Measurements from ENCODE around the gene ERMAP. TPM values are rescaled to one million over a fixed set of nuclear protein-coding genes. Genes with fewer than 3 reads are reported as not detected.
"Not testable (repeated sequence)": the region's sequence is repeated elsewhere in the genome, so short reads cannot be mapped to it uniquely, and the experiment has no call there.

Gene ERMAP
- total RNA-seq, 1 donor from 2014 or later: 9.7 TPM

GRCh38 chr1:42807056-42807668 is 9.8 kb upstream of the ERMAP start:
- DNase-seq: no peak

GRCh38 chr1:42814815-42815214 is 2.1 kb upstream of the ERMAP start:
- not testable (repeated sequence) for DNase-seq

- DNase-seq: no peak
Measured at GRCh38 chr1:42815941-42816584, 859 bp upstream of the ERMAP start.

GRCh38 chr1:42817440-42817767 is 482 bp downstream of the ERMAP start:
- DNase-seq: no peak

GRCh38 chr1:42817976-42818375 is 1.1 kb downstream of the ERMAP start:
- no peak for DNase-seq

GRCh38 chr1:42820813-42821212 is 3.9 kb downstream of the ERMAP start:
- no peak for DNase-seq

GRCh38 chr1:42821690-42822089 is 4.8 kb downstream of the ERMAP start:
- DNase-seq: no peak

GRCh38 chr1:42822800-42823392 is 6.0 kb downstream of the ERMAP start:
- no peak for DNase-seq

GRCh38 chr1:42824481-42825035 is 7.6 kb downstream of the ERMAP start:
- no peak for DNase-seq

- DNase-seq: no peak
Measured at GRCh38 chr1:42825036-42825851, 8.3 kb downstream of the ERMAP start.

- DNase-seq: no peak
Measured at GRCh38 chr1:42830631-42831030, 13.7 kb downstream of the ERMAP start.

GRCh38 chr1:42831273-42831672 is 14.4 kb downstream of the ERMAP start:
- no peak for DNase-seq

GRCh38 chr1:42832641-42833240 is 15.8 kb downstream of the ERMAP start:
- DNase-seq: no peak

- no peak for DNase-seq
Measured at GRCh38 chr1:42833981-42834380, 17.1 kb downstream of the ERMAP start.

- no peak for DNase-seq
Measured at GRCh38 chr1:42834803-42835202, 17.9 kb downstream of the ERMAP start.

- DNase-seq: no peak
Measured at GRCh38 chr1:42835422-42835821, 18.5 kb downstream of the ERMAP start.

GRCh38 chr1:42837709-42838108 is 20.8 kb downstream of the ERMAP start:
- no peak for DNase-seq

GRCh38 chr1:42838482-42839190 is 21.7 kb downstream of the ERMAP start:
- no peak for DNase-seq

- no peak for DNase-seq
Measured at GRCh38 chr1:42841010-42841409, 24.1 kb downstream of the ERMAP start.

- no peak for DNase-seq
Measured at GRCh38 chr1:42841440-42842147, 24.7 kb downstream of the ERMAP start.

GRCh38 chr1:42844592-42845140 is 27.7 kb downstream of the ERMAP start:
- DNase-seq: no peak

All from dermis blood vessel endothelial cell (primary cell).